ENCODE results near the gene TMCC3. TPM values are rescaled to one million over a fixed set of nuclear protein-coding genes. Genes with fewer than 3 reads are reported as not detected.

Gene TMCC3
- total and polyA plus RNA-seq, 2 of the 13 experiments (the other 11 are each of a cell fraction or from before 2014, with no cell fraction given) = not detected

DNA sequence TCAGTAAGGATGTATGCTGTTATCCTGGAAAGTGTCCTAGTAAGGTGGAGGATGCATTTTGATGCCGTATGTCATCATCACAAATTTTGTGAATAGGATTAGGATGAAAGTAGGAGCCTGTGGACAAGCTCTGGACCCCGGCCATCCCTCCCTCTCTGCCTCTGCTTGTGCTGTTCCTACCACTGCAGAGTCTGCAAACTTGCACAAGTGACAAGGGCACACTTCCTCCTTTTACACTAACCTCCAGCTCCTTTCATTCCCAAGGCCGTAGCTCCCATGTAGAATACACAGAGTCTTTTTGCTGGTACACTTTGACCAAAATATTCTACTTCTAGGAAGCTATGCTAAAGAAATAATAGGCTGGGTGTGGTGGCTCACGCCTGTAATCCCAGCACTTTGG lies 13.3 kb upstream of the TMCC3 start (continued):
- TF ChIP-seq AFF4 (CRISPR knock-in tag; IDR thresholded peaks at IDR 0.05) = no peak
- TF ChIP-seq, protein P1, sequence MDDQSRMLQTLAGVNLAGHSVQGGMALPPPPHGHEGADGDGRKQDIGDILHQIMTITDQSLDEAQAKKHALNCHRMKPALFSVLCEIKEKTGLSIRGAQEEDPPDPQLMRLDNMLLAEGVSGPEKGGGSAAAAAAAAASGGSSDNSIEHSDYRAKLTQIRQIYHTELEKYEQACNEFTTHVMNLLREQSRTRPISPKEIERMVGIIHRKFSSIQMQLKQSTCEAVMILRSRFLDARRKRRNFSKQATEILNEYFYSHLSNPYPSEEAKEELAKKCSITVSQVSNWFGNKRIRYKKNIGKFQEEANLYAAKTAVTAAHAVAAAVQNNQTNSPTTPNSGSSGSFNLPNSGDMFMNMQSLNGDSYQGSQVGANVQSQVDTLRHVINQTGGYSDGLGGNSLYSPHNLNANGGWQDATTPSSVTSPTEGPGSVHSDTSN (CRISPR knock-in tag; IDR thresholded peaks at IDR 0.05; ENCODE audit: borderline replicate concordance) = no peak
- TF ChIP-seq, protein P2, sequence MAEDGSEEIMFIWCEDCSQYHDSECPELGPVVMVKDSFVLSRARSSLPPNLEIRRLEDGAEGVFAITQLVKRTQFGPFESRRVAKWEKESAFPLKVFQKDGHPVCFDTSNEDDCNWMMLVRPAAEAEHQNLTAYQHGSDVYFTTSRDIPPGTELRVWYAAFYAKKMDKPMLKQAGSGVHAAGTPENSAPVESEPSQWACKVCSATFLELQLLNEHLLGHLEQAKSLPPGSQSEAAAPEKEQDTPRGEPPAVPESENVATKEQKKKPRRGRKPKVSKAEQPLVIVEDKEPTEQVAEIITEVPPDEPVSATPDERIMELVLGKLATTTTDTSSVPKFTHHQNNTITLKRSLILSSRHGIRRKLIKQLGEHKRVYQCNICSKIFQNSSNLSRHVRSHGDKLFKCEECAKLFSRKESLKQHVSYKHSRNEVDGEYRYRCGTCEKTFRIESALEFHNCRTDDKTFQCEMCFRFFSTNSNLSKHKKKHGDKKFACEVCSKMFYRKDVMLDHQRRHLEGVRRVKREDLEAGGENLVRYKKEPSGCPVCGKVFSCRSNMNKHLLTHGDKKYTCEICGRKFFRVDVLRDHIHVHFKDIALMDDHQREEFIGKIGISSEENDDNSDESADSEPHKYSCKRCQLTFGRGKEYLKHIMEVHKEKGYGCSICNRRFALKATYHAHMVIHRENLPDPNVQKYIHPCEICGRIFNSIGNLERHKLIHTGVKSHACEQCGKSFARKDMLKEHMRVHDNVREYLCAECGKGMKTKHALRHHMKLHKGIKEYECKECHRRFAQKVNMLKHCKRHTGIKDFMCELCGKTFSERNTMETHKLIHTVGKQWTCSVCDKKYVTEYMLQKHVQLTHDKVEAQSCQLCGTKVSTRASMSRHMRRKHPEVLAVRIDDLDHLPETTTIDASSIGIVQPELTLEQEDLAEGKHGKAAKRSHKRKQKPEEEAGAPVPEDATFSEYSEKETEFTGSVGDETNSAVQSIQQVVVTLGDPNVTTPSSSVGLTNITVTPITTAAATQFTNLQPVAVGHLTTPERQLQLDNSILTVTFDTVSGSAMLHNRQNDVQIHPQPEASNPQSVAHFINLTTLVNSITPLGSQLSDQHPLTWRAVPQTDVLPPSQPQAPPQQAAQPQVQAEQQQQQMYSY (CRISPR knock-in tag; IDR thresholded peaks at IDR 0.05) = no peak
- no peak for TF ChIP-seq ZNF749 (CRISPR knock-in tag; IDR thresholded peaks at IDR 0.05; ENCODE audit: borderline replicate concordance)
- no peak for TF ChIP-seq FOXK1 (CRISPR knock-in tag; IDR thresholded peaks at IDR 0.05; ENCODE audit: borderline replicate concordance, low read depth)
- TF ChIP-seq SAP130 (CRISPR knock-in tag; IDR thresholded peaks at IDR 0.05; ENCODE audit: low read depth) = no peak
- TF ChIP-seq ZSCAN29 (CRISPR knock-in tag; conservative IDR thresholded peaks at IDR 0.05) = no peak
- TF ChIP-seq CBX5 (CRISPR knock-in tag; IDR thresholded peaks at IDR 0.05; ENCODE audit: borderline replicate concordance) = no peak
- no peak for TF ChIP-seq SMAD9 (CRISPR knock-in tag; IDR thresholded peaks at IDR 0.05)
